Measurements from ENCODE around the gene ZNF276. TPM values are rescaled to one million over a fixed set of nuclear protein-coding genes. Genes with fewer than 3 reads are reported as not detected.
A peak's percentile ranks its signal among the peaks of the same experiment; 100 is the strongest.

ZNF276 gene
- total RNA-seq, 4 donors from 2014 or later: 44.7 to 62.0 (median 52.8) TPM

DNA sequence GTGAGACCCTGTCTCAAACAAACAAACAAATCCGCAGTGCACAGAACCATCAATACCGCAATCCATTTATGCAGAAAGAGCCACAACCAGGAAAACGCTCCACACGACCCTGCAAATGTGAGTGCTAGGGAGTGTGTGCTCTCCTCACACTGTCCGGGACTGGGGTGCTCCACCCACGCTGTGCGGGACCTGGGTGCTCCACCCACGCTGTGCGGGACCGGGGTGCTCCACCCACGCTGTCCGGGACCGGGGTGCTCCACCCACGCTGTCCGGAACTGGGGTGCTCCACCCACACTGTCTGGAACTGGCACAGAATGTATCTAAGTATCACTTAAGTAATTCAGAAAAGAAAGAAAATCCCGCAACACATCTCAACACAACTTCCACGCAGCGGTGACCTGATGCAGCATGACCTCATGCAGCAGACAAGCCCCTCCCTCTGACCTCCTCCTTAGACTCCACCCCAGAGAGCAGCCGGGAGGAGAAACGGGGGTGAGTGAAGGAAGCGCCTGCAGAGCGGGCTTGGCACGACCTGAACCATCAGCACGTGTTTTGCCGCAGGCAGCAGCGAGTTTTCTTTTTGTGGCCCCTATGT lies 38.5 kb downstream of the ZNF276 start:
- intact Hi-C loops (cut with DNase I; ENCODE audit: low total_unique reads): no loop called here
- 73 to 75% methylated on average over 26 of the region's 26 CpGs for WGBS, 2 donors
- no peak overlapping the region for H3K4me3 ChIP-seq (ENCODE audit: low read depth, poor library complexity, severe bottlenecking)
- TF ChIP-seq, protein P1, sequence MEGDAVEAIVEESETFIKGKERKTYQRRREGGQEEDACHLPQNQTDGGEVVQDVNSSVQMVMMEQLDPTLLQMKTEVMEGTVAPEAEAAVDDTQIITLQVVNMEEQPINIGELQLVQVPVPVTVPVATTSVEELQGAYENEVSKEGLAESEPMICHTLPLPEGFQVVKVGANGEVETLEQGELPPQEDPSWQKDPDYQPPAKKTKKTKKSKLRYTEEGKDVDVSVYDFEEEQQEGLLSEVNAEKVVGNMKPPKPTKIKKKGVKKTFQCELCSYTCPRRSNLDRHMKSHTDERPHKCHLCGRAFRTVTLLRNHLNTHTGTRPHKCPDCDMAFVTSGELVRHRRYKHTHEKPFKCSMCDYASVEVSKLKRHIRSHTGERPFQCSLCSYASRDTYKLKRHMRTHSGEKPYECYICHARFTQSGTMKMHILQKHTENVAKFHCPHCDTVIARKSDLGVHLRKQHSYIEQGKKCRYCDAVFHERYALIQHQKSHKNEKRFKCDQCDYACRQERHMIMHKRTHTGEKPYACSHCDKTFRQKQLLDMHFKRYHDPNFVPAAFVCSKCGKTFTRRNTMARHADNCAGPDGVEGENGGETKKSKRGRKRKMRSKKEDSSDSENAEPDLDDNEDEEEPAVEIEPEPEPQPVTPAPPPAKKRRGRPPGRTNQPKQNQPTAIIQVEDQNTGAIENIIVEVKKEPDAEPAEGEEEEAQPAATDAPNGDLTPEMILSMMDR (IDR thresholded peaks at IDR 0.05): no peak
- no peak for TF ChIP-seq POLR2A (IDR thresholded peaks at IDR 0.05)
- no peak for DNase-seq (ENCODE audit: low spot score in 2 of 2)

GRCh38 chr16:89761304-89761922 lies 40.1 kb downstream of the ZNF276 start:
- TF ChIP-seq POLR2A (IDR thresholded peaks at IDR 0.05): no peak
- TF ChIP-seq, protein P1 (IDR thresholded peaks at IDR 0.05): no peak
- 76 to 83% methylated on average over 17 of the region's 17 CpGs for whole genome bisulfite sequencing, 2 donors
- H3K4me3 ChIP-seq (ENCODE audit: low read depth, poor library complexity, severe bottlenecking): no peak overlapping the region
- intact Hi-C loops (cut with DNase I; ENCODE audit: low total_unique reads): no loop called here
- DNase-seq (ENCODE audit: low spot score in 2 of 2): no peak

- 88 to 91% methylated on average over 18 of the region's 18 CpGs for WGBS, 2 donors
- TF ChIP-seq POLR2A (IDR thresholded peaks at IDR 0.05): no peak
- TF ChIP-seq, protein P1 (IDR thresholded peaks at IDR 0.05): no peak
- intact Hi-C loops (cut with DNase I; ENCODE audit: low total_unique reads): no loop called here
- H3K4me3 ChIP-seq (ENCODE audit: low read depth, poor library complexity, severe bottlenecking): no peak overlapping the region
- peak; percentile 54 to 88 for DNase-seq (ENCODE audit: low spot score in 2 of 2)
Observed at GRCh38 chr16:89764711-89765201, 43.4 kb downstream of the ZNF276 start.

DNA sequence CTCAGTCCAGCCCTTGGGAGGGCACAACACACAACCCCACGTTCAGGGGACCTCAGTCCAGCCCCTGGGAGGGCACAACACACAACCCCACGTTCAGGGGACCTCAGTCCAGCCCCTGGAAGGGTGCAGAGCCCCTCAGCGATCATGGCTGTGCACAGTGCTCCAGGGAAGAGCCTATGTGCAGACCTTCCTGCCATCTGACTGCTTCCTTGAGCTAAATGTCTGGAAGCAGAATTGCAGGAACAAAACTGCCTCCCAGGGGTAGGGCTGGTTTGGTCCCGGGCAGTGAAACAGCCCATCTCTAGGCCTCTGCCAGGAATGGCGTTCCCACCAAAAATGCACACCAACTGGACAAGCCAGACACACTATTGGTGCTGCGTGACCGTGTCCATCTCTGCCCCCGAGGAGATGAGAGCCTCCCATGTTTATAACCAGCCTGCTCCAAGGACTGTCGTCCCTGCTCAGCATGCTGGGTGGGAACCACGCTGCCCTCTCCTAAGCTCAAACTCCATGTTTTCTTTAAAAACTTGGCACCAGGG lies 44.0 kb downstream of the ZNF276 start:
- no peak for TF ChIP-seq POLR2A (IDR thresholded peaks at IDR 0.05)
- TF ChIP-seq, protein P1 (IDR thresholded peaks at IDR 0.05): no peak
- no peak for DNase-seq (ENCODE audit: low spot score in 2 of 2)
- intact Hi-C loops (cut with DNase I; ENCODE audit: low total_unique reads): no loop called here
- H3K4me3 ChIP-seq (ENCODE audit: low read depth, poor library complexity, severe bottlenecking): no peak overlapping the region
- WGBS, 2 donors: 78 to 88% methylated on average over 10 of the region's 10 CpGs

- 97 to 98% methylated on average over 16 of the region's 16 CpGs for WGBS, 2 donors
- no peak for TF ChIP-seq POLR2A (IDR thresholded peaks at IDR 0.05)
- TF ChIP-seq, protein P1 (IDR thresholded peaks at IDR 0.05): no peak
- no peak overlapping the region for H3K4me3 ChIP-seq (ENCODE audit: low read depth, poor library complexity, severe bottlenecking)
- DNase-seq (ENCODE audit: low spot score in 2 of 2): no peak
- intact Hi-C loops (cut with DNase I; ENCODE audit: low total_unique reads): no loop called here
Observed at GRCh38 chr16:89770367-89770766, 49.0 kb downstream of the ZNF276 start.
